GM12878 (cell line): Measurements from ENCODE around the gene CD84. TPM values are rescaled to one million over a fixed set of nuclear protein-coding genes. Genes with fewer than 3 reads are reported as not detected.

Experiments
- ATF3 ChIP-seq: IDR thresholded peaks from 2 replicates; pipeline ENCODE4 v1.6.1; 2011; ENCODE audit warnings: low read depth, mild to moderate bottlenecking, low read length, moderate library complexity, borderline replicate concordance; ENCODE audit errors: extremely low read depth
- GABPA ChIP-seq: IDR thresholded peaks from 2 replicates; pipeline ENCODE4 v1.6.1; 2014; ENCODE audit warnings: antibody characterized with exemption, low read depth, mild to moderate bottlenecking, inconsistent platforms
- HDAC6 ChIP-seq: fragments of 200-600 bp; sonication (generic); IDR thresholded peaks from one replicate; pipeline ENCODE4 v1.8.0; 2017; ENCODE audit warnings: antibody characterized with exemption; ENCODE audit not compliant: unreplicated experiment
- LARP7 ChIP-seq: fragments of 450-650 bp; IDR thresholded peaks from 2 replicates; pipeline ENCODE4 v1.6.1; 2017; ENCODE audit warnings: mild to moderate bottlenecking
- MTA3 ChIP-seq: IDR thresholded peaks from 2 replicates; pipeline ENCODE4 v1.6.1; 2012; ENCODE audit warnings: low read length, inconsistent platforms, borderline replicate concordance
- RAD21 ChIP-seq: IDR thresholded peaks from 2 replicates; pipeline ENCODE4 v1.6.1; 2011; ENCODE audit warnings: mild to moderate bottlenecking, low read depth, low read length, moderate library complexity; ENCODE audit not compliant: insufficient read depth
- RAD51 ChIP-seq: fragments of 450-650 bp; IDR thresholded peaks from 2 replicates; pipeline ENCODE4 v1.6.1; 2016; ENCODE audit warnings: moderate library complexity, mild to moderate bottlenecking, inconsistent platforms
- SMC3 ChIP-seq: IDR thresholded peaks from 2 replicates; pipeline ENCODE4 v1.6.1; 2011; ENCODE audit warnings: low read length, improper control_type of control experiment, borderline replicate concordance
- TCF3 ChIP-seq: IDR thresholded peaks from 2 replicates; pipeline ENCODE4 v1.6.1; 2012; ENCODE audit warnings: low read depth, mild to moderate bottlenecking, low read length, borderline replicate concordance; ENCODE audit not compliant: insufficient read depth
- YY1 ChIP-seq: IDR thresholded peaks from 2 replicates; pipeline ENCODE4 v1.6.1; 2011; ENCODE audit warnings: low read depth, mild to moderate bottlenecking, low read length
- ZBTB33 ChIP-seq: fragments of 450-650 bp; IDR thresholded peaks from 2 replicates; pipeline ENCODE4 v1.6.1; 2017; ENCODE audit warnings: mild to moderate bottlenecking
- polyA plus RNA-seq, 11 experiments: library from polyadenylated mRNA; depleted of rRNA in 4 of 11; unstranded in 6 of 11; stranded (reverse) in 5 of 11; fragments of >200 nt; fragmentation: Nextera tagmentation in 4 of 11; fragmentation: Illumina TruSeq in 1 of 11; extraction: Ambion mirVana in 4 of 11; extraction: Trizol in 1 of 11; gene quantifications; 1 replicate in 1 of 11; 2 replicates in 10 of 11; pipeline versions ENCODE4 v1.2.1 to v1.2.3, GENCODE V29; 2011 to 2016; ENCODE audit warnings: inconsistent platforms in 2 of 11, missing spikeins in 2 of 11, low read depth in 1 of 11
- total RNA-seq, 4 experiments: library from RNA; depleted of rRNA in 3 of 4; stranded (reverse); fragments of >200 nt in 3 of 4; fragmentation: Illumina TruSeq in 1 of 4; extraction: Trizol in 1 of 4; gene quantifications; 2 replicates each; pipeline versions ENCODE4 v1.2.1 to v1.2.3, GENCODE V29; 2013 to 2021

Gene CD84
- total and polyA plus RNA-seq, 10 of the 15 experiments (the other 5 are each of a cell fraction or from before 2014, with no cell fraction given): 3.4 to 20.3 (median 11.7) TPM

- 0 out of 2 replicates have a peak, but pooled peaks have one; percentile 6 for TF ChIP-seq LARP7
- TF ChIP-seq ATF3: no peak
- peak; percentile 39; the same call in 1 of the 2 replicates for TF ChIP-seq SMC3
- TF ChIP-seq MTA3: no peak
- peak; percentile 79 for TF ChIP-seq RAD21
- TF ChIP-seq TCF3: no peak
- TF ChIP-seq ZBTB33: no peak
- 0 out of 2 replicates have a peak, but pooled peaks have one; percentile 49 for TF ChIP-seq YY1
- TF ChIP-seq HDAC6: no peak
- no peak for TF ChIP-seq GABPA
- TF ChIP-seq RAD51: no peak
Observed at GRCh38 chr1:160550572-160551034, 28.7 kb downstream of the CD84 start (continued).
